Skin epidermis (tissue), 12 donors: ENCODE measurements around the gene CADPS.

Experiments used
- H3K27ac ChIP-seq, 21 experiments: fragments of 200-600 bp; sonication (generic) in 11 of 21; one replicate each; pipeline ENCODE4 v1.5.0; 2020; ENCODE audit warnings: mild to moderate bottlenecking in 3 of 21, inconsistent platforms in 2 of 21, moderate library complexity in 2 of 21
- H3K4me3 ChIP-seq, 7 experiments: fragments of 200-600 bp; sonication (generic) in 2 of 7; one replicate each; pipeline ENCODE4 v1.5.0; 2020; ENCODE audit warnings: inconsistent platforms in 2 of 7, mild to moderate bottlenecking in 2 of 7, moderate library complexity in 1 of 7

CADPS gene

GRCh38 chr3:62548528-62549205 is 326.5 kb downstream of the CADPS start:
- H3K27ac ChIP-seq = no peak overlapping the region

GRCh38 chr3:62546266-62546665 is 328.9 kb downstream of the CADPS start:
- H3K4me3 ChIP-seq = no peak overlapping the region
- no peak overlapping the region for H3K27ac ChIP-seq

More at GRCh38 chr3:62548528-62549205, 326.5 kb downstream of the CADPS start:
- no peak overlapping the region for H3K4me3 ChIP-seq

GRCh38 chr3:62542185-62542584 is 333.0 kb downstream of the CADPS start:
- no peak overlapping the region for H3K27ac ChIP-seq
- no peak overlapping the region for H3K4me3 ChIP-seq

GRCh38 chr3:62539762-62540161 is 335.5 kb downstream of the CADPS start:
- H3K27ac ChIP-seq = no peak overlapping the region
- H3K4me3 ChIP-seq = no peak overlapping the region

- Histone ChIP-seq H3K27ac (no peak overlapping the region), H3K4me3 (no peak overlapping the region)
These were observed 336.4 kb downstream of the CADPS start for GRCh38 chr3:62538691-62539356.

- H3K4me3 ChIP-seq = no peak overlapping the region
- no peak overlapping the region for H3K27ac ChIP-seq
These were observed 340.9 kb downstream of the CADPS start for GRCh38 chr3:62534326-62534725.

- no peak overlapping the region for H3K27ac ChIP-seq
These were observed 342.4 kb downstream of the CADPS start for GRCh38 chr3:62532796-62533195.

GRCh38 chr3:62531981-62532380 is 343.2 kb downstream of the CADPS start:
- Histone ChIP-seq H3K27ac (no peak overlapping the region), H3K4me3 (no peak overlapping the region)

More at GRCh38 chr3:62532796-62533195, 342.4 kb downstream of the CADPS start:
- H3K4me3 ChIP-seq = no peak overlapping the region

- Histone ChIP-seq H3K4me3 (no peak overlapping the region), H3K27ac (no peak overlapping the region)
These were observed 343.7 kb downstream of the CADPS start for GRCh38 chr3:62531493-62531892.

- H3K27ac ChIP-seq = no peak overlapping the region
- H3K4me3 ChIP-seq = no peak overlapping the region
These were observed 346.0 kb downstream of the CADPS start for GRCh38 chr3:62529230-62529629.

GRCh38 chr3:62527474-62527873 is 347.7 kb downstream of the CADPS start:
- Histone ChIP-seq H3K27ac (no peak overlapping the region), H3K4me3 (no peak overlapping the region)

- H3K4me3 ChIP-seq = no peak overlapping the region
- no peak overlapping the region for H3K27ac ChIP-seq
These were observed 349.9 kb downstream of the CADPS start for GRCh38 chr3:62525281-62525680.

- Histone ChIP-seq H3K27ac (no peak overlapping the region), H3K4me3 (no peak overlapping the region)
These were observed 351.5 kb downstream of the CADPS start for GRCh38 chr3:62523672-62524071.

GRCh38 chr3:62521464-62522105 is 353.6 kb downstream of the CADPS start:
- no peak overlapping the region for H3K4me3 ChIP-seq

GRCh38 chr3:62503516-62503915 is 371.7 kb downstream of the CADPS start:
- Histone ChIP-seq H3K27ac (no peak overlapping the region), H3K4me3 (no peak overlapping the region)

More at GRCh38 chr3:62521464-62522105, 353.6 kb downstream of the CADPS start:
- no peak overlapping the region for H3K27ac ChIP-seq

- Histone ChIP-seq H3K4me3 (no peak overlapping the region), H3K27ac (no peak overlapping the region)
These were observed 372.6 kb downstream of the CADPS start for GRCh38 chr3:62502315-62503300.

GRCh38 chr3:62501289-62501668 is 373.9 kb downstream of the CADPS start:
- no peak overlapping the region for H3K27ac ChIP-seq
- H3K4me3 ChIP-seq = no peak overlapping the region

- H3K4me3 ChIP-seq = no peak overlapping the region
- H3K27ac ChIP-seq = no peak overlapping the region
These were observed 374.5 kb downstream of the CADPS start for GRCh38 chr3:62500556-62501288.

- no peak overlapping the region for H3K4me3 ChIP-seq
- no peak overlapping the region for H3K27ac ChIP-seq
These were observed 378.1 kb downstream of the CADPS start for GRCh38 chr3:62497156-62497555.
